K562 (cell line): Measurements from ENCODE around the gene PRCD. TPM values are rescaled to one million over a fixed set of nuclear protein-coding genes. Genes with fewer than 3 reads are reported as not detected.

Source experiments
- CGGBP1 ChIP-seq: fragments of 250-450 bp; sonication (Bioruptor Pico); IDR thresholded peaks from 2 replicates; pipeline ENCODE4 v1.9.0; 2021; ENCODE audit warnings: mild to moderate bottlenecking
- FIP1L1 ChIP-seq: fragments of 200-400 bp; formaldehyde crosslinking; IDR thresholded peaks from 2 replicates; pipeline ENCODE4 v1.6.1; 2018; ENCODE audit warnings: mild to moderate bottlenecking, low read depth, low read length; ENCODE audit not compliant: poor library complexity, severe bottlenecking
- FOXJ2 ChIP-seq: fragments of 200-800 bp; sonication (Bioruptor generic); IDR thresholded peaks from 2 replicates; pipeline ENCODE4 v1.6.1; 2016; ENCODE audit warnings: missing genetic modification characterization, missing compliant biosample characterization
- HCFC1 ChIP-seq: IDR thresholded peaks from 2 replicates; pipeline ENCODE4 v1.6.1; 2012; ENCODE audit warnings: low read depth, low read length, improper control_type of control experiment
- HIVEP1 ChIP-seq: fragments of 250-450 bp; sonication (Bioruptor Pico); IDR thresholded peaks from 2 replicates; pipeline ENCODE4 v1.4.0; 2020; ENCODE audit warnings: mild to moderate bottlenecking
- KDM1A ChIP-seq, 2 experiments: fragments of 450-650 bp; IDR thresholded peaks; 2 replicates each; pipeline ENCODE4 v1.6.1; 2016; ENCODE audit warnings: mild to moderate bottlenecking in 2 of 2
- MCM5 ChIP-seq: fragments of 450-650 bp; IDR thresholded peaks from 2 replicates; pipeline ENCODE4 v1.6.1; 2016; ENCODE audit warnings: low read depth
- MTA2 ChIP-seq: fragments of 450-650 bp; IDR thresholded peaks from 2 replicates; pipeline ENCODE4 v1.6.1; 2016; ENCODE audit warnings: low read depth
- NFIX ChIP-seq: fragments of 250-450 bp; sonication (Bioruptor Pico); IDR thresholded peaks from 2 replicates; pipeline ENCODE4 v1.4.0; 2020; ENCODE audit warnings: low read depth, mild to moderate bottlenecking, moderate library complexity
- NFRKB ChIP-seq: fragments of 450-650 bp; IDR thresholded peaks from 2 replicates; pipeline ENCODE4 v1.6.1; 2016; ENCODE audit warnings: low read depth
- PKNOX1 ChIP-seq: fragments of 450-650 bp; IDR thresholded peaks from 2 replicates; pipeline ENCODE4 v1.6.1; 2016
- PML ChIP-seq: IDR thresholded peaks from 2 replicates; pipeline ENCODE4 v1.6.1; 2012; ENCODE audit warnings: low read length, inconsistent platforms
- RB1 ChIP-seq: fragments of 450-650 bp; IDR thresholded peaks from 2 replicates; pipeline ENCODE4 v1.6.1; 2017; ENCODE audit warnings: low read depth, mild to moderate bottlenecking
- SMAD1 ChIP-seq: fragments of 150-350 bp; IDR thresholded peaks from 2 replicates; pipeline ENCODE4 v1.6.1; 2014; ENCODE audit warnings: low read length, low read depth; ENCODE audit not compliant: partially characterized antibody
- SMAD4 ChIP-seq: fragments of 250-450 bp; sonication (Bioruptor Pico); conservative IDR thresholded peaks from 2 replicates; pipeline ENCODE4 v1.8.0; 2021; ENCODE audit warnings: inconsistent platforms, mild to moderate bottlenecking, moderate library complexity
- THRAP3 ChIP-seq: fragments of 450-650 bp; IDR thresholded peaks from 2 replicates; pipeline ENCODE4 v1.6.1; 2016; ENCODE audit warnings: mild to moderate bottlenecking, inconsistent platforms, borderline replicate concordance
- ZNF140 ChIP-seq: fragments of 250-450 bp; sonication (Bioruptor Pico); IDR thresholded peaks from 2 replicates; pipeline ENCODE4 v1.8.0; 2021; ENCODE audit warnings: moderate library complexity, mild to moderate bottlenecking, inconsistent platforms
- ZNF41 ChIP-seq: fragments of 250-450 bp; sonication (Bioruptor Pico); conservative IDR thresholded peaks from 2 replicates; pipeline ENCODE4 v1.4.0; 2020; ENCODE audit warnings: mild to moderate bottlenecking
- ZNF584 ChIP-seq: fragments of 200-800 bp; sonication (Bioruptor generic); IDR thresholded peaks from 2 replicates; pipeline ENCODE4 v1.6.1; 2016; ENCODE audit warnings: low read depth, mild to moderate bottlenecking, missing genetic modification characterization, missing compliant biosample characterization
- ZNF785 ChIP-seq: fragments of 250-450 bp; sonication (Bioruptor Pico); IDR thresholded peaks from 2 replicates; pipeline ENCODE4 v1.4.0; 2020; ENCODE audit warnings: mild to moderate bottlenecking
- polyA plus RNA-seq, 8 experiments: library from polyadenylated mRNA; depleted of rRNA in 4 of 8; stranded (reverse) in 5 of 8; unstranded in 3 of 8; fragments of >200 nt; fragmentation: Nextera tagmentation in 2 of 8; fragmentation: Illumina TruSeq in 1 of 8; extraction: Ambion mirVana in 2 of 8; extraction: Trizol in 1 of 8; gene quantifications; 2 replicates each; pipeline versions ENCODE4 v1.2.1 to v1.2.3, GENCODE V29; 2011 to 2014; ENCODE audit warnings: inconsistent platforms in 1 of 8, missing spikeins in 1 of 8
- total RNA-seq, 7 experiments: library from RNA; depleted of rRNA in 6 of 7; stranded (reverse); fragments of >200 nt in 6 of 7; fragmentation: Illumina TruSeq in 2 of 7; extraction: Trizol in 2 of 7; gene quantifications; 2 replicates each; pipeline versions ENCODE4 v1.2.1 to v1.2.3, GENCODE V29; 2011 to 2021; ENCODE audit warnings: low replicate concordance in 1 of 7
- TF ChIP-seq, protein P1 (sequence below): fragments of 450-650 bp; IDR thresholded peaks from 2 replicates; pipeline ENCODE4 v1.6.1; 2016; ENCODE audit warnings: borderline replicate concordance
- TF ChIP-seq, protein P2 (sequence below): fragments of 250-450 bp; sonication (Bioruptor Pico); IDR thresholded peaks from 2 replicates; pipeline ENCODE4 v1.5.0; 2021; ENCODE audit warnings: mild to moderate bottlenecking, moderate library complexity
- TF ChIP-seq, protein P3 (sequence below): fragments of 450-650 bp; IDR thresholded peaks from 2 replicates; pipeline ENCODE4 v1.6.1; 2017; ENCODE audit warnings: mild to moderate bottlenecking, moderate library complexity

PRCD gene
- total and polyA plus RNA-seq, 9 of the 15 experiments (the other 6 are each of a cell fraction or from before 2014, with no cell fraction given): 0.20 to 0.25 (median 0.21) TPM; not detected in 6

DNA sequence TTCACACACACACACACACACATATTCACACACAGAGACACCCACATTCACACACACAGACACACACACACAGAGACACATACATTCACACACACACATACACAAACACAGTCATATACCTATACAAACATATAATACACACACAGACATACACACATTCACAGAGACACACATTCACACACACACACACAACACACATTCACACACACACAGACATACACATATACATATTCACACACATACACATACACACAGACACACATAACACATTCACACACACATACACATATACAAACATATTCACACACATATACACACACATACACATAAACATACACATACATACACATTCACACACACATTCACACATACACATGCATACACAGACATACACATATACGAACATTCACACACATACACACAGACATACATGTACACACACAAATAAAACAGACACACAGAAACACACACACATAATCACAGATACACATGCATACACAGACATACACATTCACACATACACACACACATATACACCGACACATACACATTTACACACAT lies 7.9 kb downstream of the PRCD start (continued):
- TF ChIP-seq NFIX (CRISPR knock-in tag) (no peak), SMAD1 (no peak), KDM1A (IDR thresholded peaks at IDR 0.05) (peak in 1 of 2 experiments; percentile 65; a peak in 2 of 4 replicates), HCFC1 (no peak), ZNF140 (CRISPR knock-in tag) (no peak), FIP1L1 (no peak), RB1 (no peak), ZNF584 (no peak), SMAD4 (CRISPR knock-in tag) (no peak), HIVEP1 (CRISPR knock-in tag) (no peak), ZNF785 (CRISPR knock-in tag) (no peak), PKNOX1 (no peak), FOXJ2 (tag) (no peak), NFRKB (no peak), MCM5 (peak; percentile 86; the same call in 1 of the 2 replicates), PML (no peak), CGGBP1 (CRISPR knock-in tag) (no peak), ZNF41 (CRISPR knock-in tag) (no peak), MTA2 (peak; percentile 36), THRAP3 (peak; percentile 88; the same call in 1 of the 2 replicates)
- TF ChIP-seq, protein P1, sequence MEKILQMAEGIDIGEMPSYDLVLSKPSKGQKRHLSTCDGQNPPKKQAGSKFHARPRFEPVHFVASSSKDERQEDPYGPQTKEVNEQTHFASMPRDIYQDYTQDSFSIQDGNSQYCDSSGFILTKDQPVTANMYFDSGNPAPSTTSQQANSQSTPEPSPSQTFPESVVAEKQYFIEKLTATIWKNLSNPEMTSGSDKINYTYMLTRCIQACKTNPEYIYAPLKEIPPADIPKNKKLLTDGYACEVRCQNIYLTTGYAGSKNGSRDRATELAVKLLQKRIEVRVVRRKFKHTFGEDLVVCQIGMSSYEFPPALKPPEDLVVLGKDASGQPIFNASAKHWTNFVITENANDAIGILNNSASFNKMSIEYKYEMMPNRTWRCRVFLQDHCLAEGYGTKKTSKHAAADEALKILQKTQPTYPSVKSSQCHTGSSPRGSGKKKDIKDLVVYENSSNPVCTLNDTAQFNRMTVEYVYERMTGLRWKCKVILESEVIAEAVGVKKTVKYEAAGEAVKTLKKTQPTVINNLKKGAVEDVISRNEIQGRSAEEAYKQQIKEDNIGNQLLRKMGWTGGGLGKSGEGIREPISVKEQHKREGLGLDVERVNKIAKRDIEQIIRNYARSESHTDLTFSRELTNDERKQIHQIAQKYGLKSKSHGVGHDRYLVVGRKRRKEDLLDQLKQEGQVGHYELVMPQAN: peak; percentile 72
- TF ChIP-seq, protein P2, sequence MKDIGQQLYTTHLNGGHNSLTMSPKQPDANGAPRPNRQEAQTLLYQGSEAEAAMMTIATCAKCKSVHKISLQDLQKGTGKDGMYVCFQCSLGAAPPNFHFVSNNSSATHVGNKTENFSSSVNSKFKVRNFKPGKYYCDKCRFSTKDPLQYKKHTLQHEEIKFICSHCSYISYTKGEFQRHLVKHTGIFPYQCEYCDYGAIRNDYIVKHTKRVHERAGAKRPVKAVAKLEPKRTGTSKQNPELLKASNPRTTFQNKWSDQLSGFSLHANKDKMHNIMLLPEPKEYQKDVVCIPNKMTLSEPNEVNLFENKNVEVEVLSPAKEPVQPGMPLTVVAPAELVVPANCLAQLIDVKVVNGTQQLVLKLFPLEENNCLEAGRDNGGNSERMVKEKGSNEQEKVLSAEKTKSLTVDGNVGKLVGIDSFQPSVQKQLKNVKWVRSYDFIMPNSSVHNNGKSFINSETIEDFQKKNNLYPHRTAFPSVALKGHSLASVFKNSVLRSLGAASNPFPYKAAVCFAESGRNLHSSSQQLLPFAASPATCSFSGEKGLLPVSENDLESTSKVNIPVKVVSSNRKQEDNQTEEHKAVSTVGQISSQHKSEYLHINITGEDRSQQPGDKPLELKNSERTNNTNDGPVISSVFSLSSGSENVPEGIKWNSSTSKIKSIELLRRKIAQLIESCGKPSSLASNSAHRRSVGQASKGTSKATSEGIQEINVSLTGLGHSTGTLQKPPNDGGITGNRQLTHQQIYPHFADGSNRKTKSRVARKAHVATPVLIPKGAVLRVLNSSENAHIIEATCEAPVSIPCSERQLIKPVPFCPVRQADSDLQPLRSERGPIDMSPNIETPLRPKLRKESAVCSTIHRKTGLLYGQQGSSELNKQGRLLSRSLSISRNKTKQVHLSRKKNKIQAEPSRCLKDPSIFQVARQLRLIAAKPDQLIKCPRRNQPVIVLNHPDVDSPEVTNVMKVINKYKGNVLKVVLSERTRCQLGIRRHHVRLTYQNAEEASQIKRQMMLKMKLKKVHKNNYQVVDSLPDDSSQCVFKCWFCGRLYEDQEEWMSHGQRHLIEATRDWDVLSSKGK: no peak
- TF ChIP-seq, protein P3, sequence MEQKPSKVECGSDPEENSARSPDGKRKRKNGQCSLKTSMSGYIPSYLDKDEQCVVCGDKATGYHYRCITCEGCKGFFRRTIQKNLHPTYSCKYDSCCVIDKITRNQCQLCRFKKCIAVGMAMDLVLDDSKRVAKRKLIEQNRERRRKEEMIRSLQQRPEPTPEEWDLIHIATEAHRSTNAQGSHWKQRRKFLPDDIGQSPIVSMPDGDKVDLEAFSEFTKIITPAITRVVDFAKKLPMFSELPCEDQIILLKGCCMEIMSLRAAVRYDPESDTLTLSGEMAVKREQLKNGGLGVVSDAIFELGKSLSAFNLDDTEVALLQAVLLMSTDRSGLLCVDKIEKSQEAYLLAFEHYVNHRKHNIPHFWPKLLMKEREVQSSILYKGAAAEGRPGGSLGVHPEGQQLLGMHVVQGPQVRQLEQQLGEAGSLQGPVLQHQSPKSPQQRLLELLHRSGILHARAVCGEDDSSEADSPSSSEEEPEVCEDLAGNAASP: no peak
